ENCODE data around the gene KRTAP19-1. TPM values are rescaled to one million over a fixed set of nuclear protein-coding genes. Genes with fewer than 3 reads are reported as not detected.

Gene KRTAP19-1
- polyA plus RNA-seq, 1 donor from 2014 or later, result not detected

GRCh38 chr21:30434033-30434631 is 46.0 kb downstream of the KRTAP19-1 start:
- Histone ChIP-seq H3K9me2 (ENCODE audit: insufficient read depth, low read length) (no peaks in the 10 kb centered on the region), H3F3A (ENCODE audit: insufficient read depth, low read length, poor library complexity, severe bottlenecking) (no peaks in the 10 kb centered on the region), H3K9me3 (ENCODE audit: low read length) (no peaks in the 10 kb centered on the region), H3K4me3 (ENCODE audit: low read length) (no peak overlapping the region), H3K27me3 (ENCODE audit: insufficient read depth, low read depth, low read length) (no peaks in the 10 kb centered on the region), H3K36me3 (ENCODE audit: insufficient read depth, low read length) (no peaks in the 10 kb centered on the region), H4K20me1 (ENCODE audit: insufficient read depth) (no peaks in the 10 kb centered on the region), H3K4me2 (ENCODE audit: low read length) (no peak overlapping the region), H3K27ac (ENCODE audit: low read length) (no peak overlapping the region), H3K79me2 (replicated peaks; ENCODE audit: insufficient read depth, low read length) (no peaks in the 10 kb centered on the region), H3K9ac (ENCODE audit: low read length) (no peak overlapping the region), H2AFZ (ENCODE audit: low read depth, low read length) (no peak overlapping the region)
- TF ChIP-seq POLR2AphosphoS5 (IDR thresholded peaks at IDR 0.05) (no peak), EP300 (conservative IDR thresholded peaks at IDR 0.05; ENCODE audit: poor library complexity, severe bottlenecking) (no peak), EZH2 (IDR thresholded peaks at IDR 0.05; ENCODE audit: borderline replicate concordance, insufficient read depth, low read length, poor library complexity, severe bottlenecking) (no peak), REST (IDR thresholded peaks at IDR 0.05; ENCODE audit: borderline replicate concordance) (no peak), MXI1 (conservative IDR thresholded peaks at IDR 0.05; ENCODE audit: poor library complexity, severe bottlenecking) (no peak), TAF1 (IDR thresholded peaks at IDR 0.05; ENCODE audit: low read depth) (no peak), CTCF (IDR thresholded peaks at IDR 0.05; ENCODE audit: poor library complexity, severe bottlenecking) (no peak), SMC3 (conservative IDR thresholded peaks at IDR 0.05; ENCODE audit: poor library complexity) (no peak), RAD21 (conservative IDR thresholded peaks at IDR 0.05) (no peak)

- Histone ChIP-seq H3K9me2 (ENCODE audit: insufficient read depth, low read length) (no peaks in the 10 kb centered on the region), H3K27ac (ENCODE audit: low read length) (no peak within 1 kb of the TSS), H3F3A (ENCODE audit: insufficient read depth, low read length, poor library complexity, severe bottlenecking) (no peaks in the 10 kb centered on the region), H3K79me2 (replicated peaks; ENCODE audit: insufficient read depth, low read length) (no peaks in the 10 kb centered on the region), H3K4me3 (ENCODE audit: low read length) (no peak within 1 kb of the TSS), H4K20me1 (ENCODE audit: insufficient read depth) (no peaks in the 10 kb centered on the region), H2AFZ (ENCODE audit: low read depth, low read length) (no peak within 1 kb of the TSS), H3K9me3 (ENCODE audit: low read length) (no peaks in the 10 kb centered on the region), H3K4me2 (ENCODE audit: low read length) (no peak within 1 kb of the TSS), H3K9ac (ENCODE audit: low read length) (no peak within 1 kb of the TSS), H3K36me3 (ENCODE audit: insufficient read depth, low read length) (no peaks in the 10 kb centered on the region), H3K27me3 (ENCODE audit: insufficient read depth, low read depth, low read length) (no peaks in the 10 kb centered on the region)
- no peak for TF ChIP-seq MXI1 (conservative IDR thresholded peaks at IDR 0.05; ENCODE audit: poor library complexity, severe bottlenecking)
- TF ChIP-seq REST (IDR thresholded peaks at IDR 0.05; ENCODE audit: borderline replicate concordance), result no peak
- TF ChIP-seq POLR2AphosphoS5 (IDR thresholded peaks at IDR 0.05), result no peak
- TF ChIP-seq SMC3 (conservative IDR thresholded peaks at IDR 0.05; ENCODE audit: poor library complexity), result no peak
- TF ChIP-seq TAF1 (IDR thresholded peaks at IDR 0.05; ENCODE audit: low read depth), result no peak
- no peak for TF ChIP-seq EZH2 (IDR thresholded peaks at IDR 0.05; ENCODE audit: borderline replicate concordance, insufficient read depth, low read length, poor library complexity, severe bottlenecking)
- no peak for TF ChIP-seq CTCF (IDR thresholded peaks at IDR 0.05; ENCODE audit: poor library complexity, severe bottlenecking)
- no peak for TF ChIP-seq RAD21 (conservative IDR thresholded peaks at IDR 0.05)
- no peak for TF ChIP-seq EP300 (conservative IDR thresholded peaks at IDR 0.05; ENCODE audit: poor library complexity, severe bottlenecking)
Observed at GRCh38 chr21:30430170-30430655, 50.0 kb downstream of the KRTAP19-1 start, which contains the start of gene KRTAP13-4. Gene KRTAP13-4 (plus strand): TSS chr21:30430220. CDS start chr21:30430276, 56 bp downstream.
